COLO668 (cell line): ENCODE data around the gene IKBKG.
"Not testable (repeated sequence)": the region's sequence is repeated elsewhere in the genome, so short reads cannot be mapped to it uniquely, and the experiment has no call there.

Experiments used
- DNase-seq: peaks from one replicate; lab custom pipeline; 2025; ENCODE audit not compliant: unreplicated experiment; lab: John Stamatoyannopoulos, UW

IKBKG gene

GRCh38 chrX:154603438-154604430 lies 56.3 kb downstream of the IKBKG start:
- DNase-seq = peak; percentile 33

GRCh38 chrX:154605566-154605965 lies 58.1 kb downstream of the IKBKG start:
- DNase-seq = no peak

GRCh38 chrX:154607370-154607769 lies 60.0 kb downstream of the IKBKG start:
- peak; percentile 37 for DNase-seq

- DNase-seq = not testable (repeated sequence)
Measured at GRCh38 chrX:154607976-154608375, 60.6 kb downstream of the IKBKG start.

- DNase-seq = not testable (repeated sequence)
Measured at GRCh38 chrX:154608823-154609222, 61.4 kb downstream of the IKBKG start.

- DNase-seq = not testable (repeated sequence)
Measured at GRCh38 chrX:154611146-154611545, 63.7 kb downstream of the IKBKG start.

- not testable (repeated sequence) for DNase-seq
Measured at GRCh38 chrX:154613586-154613985, 66.2 kb downstream of the IKBKG start.
